Measurements from ENCODE around the gene ZIC2.
"Not testable (repeated sequence)": the region's sequence is repeated elsewhere in the genome, so short reads cannot be mapped to it uniquely, and the experiment has no call there.

Gene ZIC2

GRCh38 chr13:100019780-100020356, 38.3 kb downstream of the ZIC2 start:
- no peak for DNase-seq (ENCODE audit: low spot score)

GRCh38 chr13:100022798-100023197, 41.2 kb downstream of the ZIC2 start:
- no peak for DNase-seq (ENCODE audit: low spot score)

DNA sequence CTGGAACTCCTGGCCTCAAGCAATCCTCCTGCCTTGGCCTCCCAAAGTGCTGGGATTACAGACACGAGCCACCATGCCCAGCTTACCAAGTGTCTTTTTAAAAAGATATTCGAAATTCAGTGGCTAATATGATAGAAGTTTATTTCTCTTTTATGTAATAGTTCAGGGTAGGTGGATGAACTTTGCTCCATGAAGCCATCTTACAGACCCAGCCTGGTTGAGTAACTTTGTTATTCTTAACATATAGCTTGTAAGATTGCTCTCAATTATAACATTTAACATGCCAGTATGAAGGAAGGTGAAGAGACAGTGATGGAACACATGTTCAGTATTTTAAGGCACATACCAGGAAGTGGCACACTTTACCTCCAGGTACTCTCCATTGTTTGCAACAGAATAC, 42.4 kb downstream of the ZIC2 start:
- DNase-seq (ENCODE audit: low spot score): no peak

GRCh38 chr13:100029933-100030332, 48.3 kb downstream of the ZIC2 start:
- no peak for DNase-seq (ENCODE audit: low spot score)

DNA sequence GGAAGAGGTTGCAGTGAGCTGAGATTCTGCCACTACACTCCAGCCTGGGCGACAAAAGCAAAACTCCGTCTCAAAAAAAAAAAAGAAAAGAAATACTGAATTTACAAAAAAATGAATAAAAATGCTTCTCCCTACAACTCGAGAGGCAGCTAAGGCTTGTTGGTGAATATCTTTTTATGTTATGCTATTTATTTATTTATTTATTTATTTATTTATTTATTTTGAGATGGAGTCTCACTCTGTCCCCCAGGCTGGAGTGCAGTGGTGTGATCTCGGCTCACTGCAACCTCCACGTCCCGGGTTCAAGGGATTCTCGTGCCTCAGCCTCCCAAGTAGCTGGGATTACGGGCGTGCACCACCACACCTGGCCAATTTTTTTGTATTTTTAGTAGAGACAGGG, 51.1 kb downstream of the ZIC2 start:
- DNase-seq (ENCODE audit: low spot score): not testable (repeated sequence)

GRCh38 chr13:100035936-100036335, 54.4 kb downstream of the ZIC2 start:
- no peak for DNase-seq (ENCODE audit: low spot score)

Data from activated CD4-positive, alpha-beta T cell treated with anti-CD3 and anti-CD28 coated beads, Interleukin-2, Interleukin-4, amounts not matched to agents 100 ng/mL and 50 ng/mL, durations not matched to agents 16 hours and 8 hours (primary cell).